LNCaP clone FGC (cell line): ENCODE measurements around the gene ADARB2.

Experiments used
- DNase-seq: peaks from one replicate; pipeline ENCODE4 v3.0.0-alpha.2; 2011; ENCODE audit warnings: low read depth
- H3K4me3 ChIP-seq: 2 replicates; pipeline ENCODE4 v1.5.1; 2011; ENCODE audit warnings: mild to moderate bottlenecking, low read depth, low read length, control low read depth
- TF ChIP-seq, protein P1 (sequence below): IDR thresholded peaks from 2 replicates; pipeline ENCODE4 v1.5.1; 2012; ENCODE audit warnings: mild to moderate bottlenecking; ENCODE audit not compliant: control insufficient read depth, insufficient read depth; ENCODE audit errors: extremely low read depth

Gene ADARB2

DNA sequence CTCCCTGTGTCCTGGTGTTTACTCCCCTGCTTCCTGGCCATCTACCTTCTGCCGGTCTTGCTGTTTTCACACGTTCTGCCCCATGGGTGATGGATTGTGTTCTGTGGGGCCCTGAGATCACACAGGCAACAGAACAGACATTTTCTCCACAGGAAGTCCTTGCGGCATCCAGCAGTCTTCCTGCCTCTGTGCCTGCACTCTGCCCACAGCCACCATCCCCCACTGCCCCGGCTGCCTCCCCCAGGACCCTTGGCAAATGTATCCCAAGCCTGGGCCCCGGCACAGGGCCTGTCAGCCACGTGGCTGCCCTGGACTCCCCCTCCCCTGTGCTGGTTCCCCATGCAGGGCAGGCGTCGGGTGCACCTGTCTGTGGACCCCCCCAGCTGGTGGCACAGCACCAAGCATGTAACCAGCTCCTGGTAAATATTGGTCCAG lies 497.0 kb downstream of the ADARB2 start:
- TF ChIP-seq, protein P1, sequence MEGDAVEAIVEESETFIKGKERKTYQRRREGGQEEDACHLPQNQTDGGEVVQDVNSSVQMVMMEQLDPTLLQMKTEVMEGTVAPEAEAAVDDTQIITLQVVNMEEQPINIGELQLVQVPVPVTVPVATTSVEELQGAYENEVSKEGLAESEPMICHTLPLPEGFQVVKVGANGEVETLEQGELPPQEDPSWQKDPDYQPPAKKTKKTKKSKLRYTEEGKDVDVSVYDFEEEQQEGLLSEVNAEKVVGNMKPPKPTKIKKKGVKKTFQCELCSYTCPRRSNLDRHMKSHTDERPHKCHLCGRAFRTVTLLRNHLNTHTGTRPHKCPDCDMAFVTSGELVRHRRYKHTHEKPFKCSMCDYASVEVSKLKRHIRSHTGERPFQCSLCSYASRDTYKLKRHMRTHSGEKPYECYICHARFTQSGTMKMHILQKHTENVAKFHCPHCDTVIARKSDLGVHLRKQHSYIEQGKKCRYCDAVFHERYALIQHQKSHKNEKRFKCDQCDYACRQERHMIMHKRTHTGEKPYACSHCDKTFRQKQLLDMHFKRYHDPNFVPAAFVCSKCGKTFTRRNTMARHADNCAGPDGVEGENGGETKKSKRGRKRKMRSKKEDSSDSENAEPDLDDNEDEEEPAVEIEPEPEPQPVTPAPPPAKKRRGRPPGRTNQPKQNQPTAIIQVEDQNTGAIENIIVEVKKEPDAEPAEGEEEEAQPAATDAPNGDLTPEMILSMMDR = no peak
- no peak for DNase-seq
- H3K4me3 ChIP-seq = no peak overlapping the region

DNA sequence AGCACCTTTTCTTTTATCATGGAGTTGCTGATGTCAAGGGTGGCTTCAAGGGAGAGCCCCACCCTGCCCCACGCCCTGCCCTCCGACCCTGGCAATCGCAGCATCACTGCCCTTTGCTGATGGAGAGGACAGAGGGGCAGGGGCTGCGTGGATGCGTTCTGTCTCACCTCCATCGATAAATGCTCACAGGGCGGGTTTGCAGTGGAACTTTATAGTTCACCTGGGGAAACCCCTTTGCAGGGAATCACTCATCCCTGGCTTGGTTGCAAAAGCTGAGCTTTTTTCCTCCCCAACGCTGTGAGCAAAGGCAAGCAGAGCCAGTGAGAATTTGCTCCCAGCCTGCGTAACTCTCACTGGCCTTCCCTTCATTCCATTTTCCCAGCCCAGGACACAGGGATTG lies 504.3 kb downstream of the ADARB2 start:
- no peak overlapping the region for H3K4me3 ChIP-seq
- no peak for DNase-seq
- TF ChIP-seq, protein P1 = no peak

DNA sequence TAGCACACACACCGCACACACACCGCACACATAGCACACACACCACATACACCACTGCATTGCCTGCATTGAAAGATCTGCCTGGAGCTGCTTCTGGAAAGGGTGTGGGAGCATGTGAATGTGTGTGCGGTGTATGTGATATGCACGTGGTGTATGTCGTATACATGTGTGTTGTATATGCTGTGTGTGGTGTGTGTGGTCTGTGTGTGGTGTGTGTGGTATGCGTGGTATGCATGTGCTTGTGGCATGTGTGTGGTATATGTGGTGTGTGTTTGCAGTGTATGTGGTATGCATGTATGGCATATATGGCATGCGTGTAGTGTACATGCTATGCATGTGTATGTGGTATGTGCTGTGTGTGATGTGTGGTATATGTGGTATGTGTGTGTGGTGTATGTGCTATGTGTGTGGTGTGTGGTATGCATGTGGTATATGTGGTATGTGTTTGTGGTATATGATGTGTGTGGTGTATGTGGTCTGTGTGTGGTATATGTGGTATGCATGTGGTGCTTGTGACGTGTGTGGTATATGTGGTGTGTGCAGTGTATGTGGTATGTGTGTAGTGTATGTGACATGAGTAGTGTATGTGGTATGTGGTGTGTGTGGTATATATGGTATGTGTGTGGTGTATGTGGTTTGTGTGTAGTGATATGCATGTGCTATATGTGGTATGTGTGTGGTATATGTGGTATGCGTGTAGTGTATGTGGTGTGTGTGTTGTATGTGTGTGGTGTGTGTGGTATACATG lies 505.0 kb downstream of the ADARB2 start:
- DNase-seq = no peak
- TF ChIP-seq, protein P1 = no peak
- no peak overlapping the region for H3K4me3 ChIP-seq

DNA sequence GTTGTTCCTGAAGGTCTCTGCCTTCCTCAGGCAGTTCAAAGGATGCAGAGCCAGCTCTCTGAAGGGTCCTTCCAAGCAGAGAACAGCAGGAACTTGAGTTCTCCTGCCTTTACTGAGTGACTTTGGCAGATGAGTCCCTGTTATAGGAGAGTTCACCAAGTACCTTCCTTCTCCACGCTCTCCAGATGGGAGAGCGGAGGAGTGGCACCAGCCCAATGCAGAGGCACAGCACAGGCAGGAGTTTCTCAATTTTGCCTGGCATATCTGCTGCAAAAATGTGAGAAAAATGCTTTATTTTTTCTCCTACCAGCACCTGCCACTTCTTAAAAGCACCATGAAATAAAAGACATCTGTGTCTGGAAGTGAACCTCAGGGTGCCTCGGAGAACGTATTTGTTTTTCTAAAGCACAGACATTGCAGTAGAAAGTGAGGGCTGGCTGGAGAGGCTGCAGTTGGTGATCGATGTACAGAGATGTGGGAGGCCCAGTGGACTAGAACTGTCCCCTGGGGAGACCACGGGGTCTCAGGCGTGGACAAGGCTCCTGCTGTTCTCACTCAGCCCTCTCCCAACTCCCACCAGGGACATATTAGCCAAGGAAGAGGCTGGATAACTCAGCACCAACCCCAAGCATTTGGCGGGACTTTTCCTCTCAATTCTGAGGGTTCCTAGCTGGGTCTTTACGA lies 506.6 kb downstream of the ADARB2 start:
- no peak overlapping the region for H3K4me3 ChIP-seq
- TF ChIP-seq, protein P1 = no peak
- DNase-seq = no peak

DNA sequence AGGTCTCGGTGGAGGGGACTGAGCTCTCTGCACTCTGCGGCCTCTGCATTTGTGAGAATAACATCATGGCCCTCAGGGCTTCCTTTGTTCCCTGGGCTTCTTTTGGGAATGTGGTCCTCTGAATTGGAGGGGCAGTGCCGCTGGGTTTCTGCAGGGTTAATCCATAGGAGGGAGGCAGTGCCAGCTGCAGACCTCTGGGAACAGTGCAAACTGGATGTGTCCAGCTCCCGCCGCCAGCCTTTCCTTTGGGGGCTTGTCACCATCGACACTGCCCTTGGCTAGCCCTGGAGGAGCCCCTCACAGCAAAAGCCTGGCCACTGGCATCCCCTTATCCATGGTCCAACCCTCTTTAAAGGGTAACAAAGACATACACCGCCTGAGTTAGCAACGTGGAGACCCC lies 507.2 kb downstream of the ADARB2 start:
- TF ChIP-seq, protein P1 = no peak
- H3K4me3 ChIP-seq = no peak overlapping the region
- no peak for DNase-seq

DNA sequence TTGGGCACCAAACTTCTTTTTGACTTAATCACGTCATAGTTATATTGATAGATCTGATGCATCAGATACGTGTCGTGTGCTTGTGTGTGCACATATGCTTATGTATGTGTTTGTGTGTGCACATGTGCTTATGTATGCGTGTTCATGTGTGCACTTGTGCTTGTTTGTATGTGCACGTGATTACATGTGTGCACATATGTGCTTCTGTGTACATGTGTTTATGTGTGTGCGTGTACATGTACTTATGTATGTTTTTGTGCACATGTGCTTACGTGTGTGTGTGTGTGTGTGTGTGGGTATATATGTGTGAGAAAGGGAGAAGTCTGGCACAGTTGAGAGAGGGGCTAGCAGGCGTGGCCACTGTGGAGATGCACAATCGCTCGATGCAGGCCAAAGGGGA lies 507.8 kb downstream of the ADARB2 start:
- DNase-seq = no peak
- TF ChIP-seq, protein P1 = no peak
- no peak overlapping the region for H3K4me3 ChIP-seq
